ENCODE measurements around the gene CHRDL2.
"Not testable (repeated sequence)": the region's sequence is repeated elsewhere in the genome, so short reads cannot be mapped to it uniquely, and the experiment has no call there.

The CHRDL2 gene

GRCh38 chr11:74731301-74732094 lies at the start of gene CHRDL2:
CHRDL2 (minus strand) TSS chr11:74731426; CDS start chr11:74730888, 538 bp downstream.
- DNase-seq, result no peak

GRCh38 chr11:74780248-74781005 lies 49.2 kb upstream of the CHRDL2 start:
- DNase-seq, result no peak

GRCh38 chr11:74778581-74778980 lies 47.4 kb upstream of the CHRDL2 start:
- DNase-seq, result no peak

GRCh38 chr11:74777877-74778276 lies 46.7 kb upstream of the CHRDL2 start:
- DNase-seq, result no peak

GRCh38 chr11:74777038-74777437 lies 45.8 kb upstream of the CHRDL2 start:
- no peak for DNase-seq

- DNase-seq, result no peak
Measured at GRCh38 chr11:74776546-74776945, 45.3 kb upstream of the CHRDL2 start.

GRCh38 chr11:74775762-74776161 lies 44.5 kb upstream of the CHRDL2 start:
- no peak for DNase-seq

- DNase-seq, result no peak
Measured at GRCh38 chr11:74773476-74773875, 42.2 kb upstream of the CHRDL2 start.

GRCh38 chr11:74771139-74771538 lies 39.9 kb upstream of the CHRDL2 start:
- DNase-seq, result no peak

GRCh38 chr11:74770456-74770855 lies 39.2 kb upstream of the CHRDL2 start:
- no peak for DNase-seq

GRCh38 chr11:74769055-74769707 lies 38.0 kb upstream of the CHRDL2 start:
- no peak for DNase-seq

- not testable (repeated sequence) for DNase-seq
Measured at GRCh38 chr11:74768172-74768651, 37.0 kb upstream of the CHRDL2 start.

- DNase-seq, result no peak
Measured at GRCh38 chr11:74766905-74767304, 35.7 kb upstream of the CHRDL2 start.

- DNase-seq, result no peak
Measured at GRCh38 chr11:74756571-74756970, 25.3 kb upstream of the CHRDL2 start.

GRCh38 chr11:74755395-74755995 lies 24.3 kb upstream of the CHRDL2 start:
- DNase-seq, result no peak

GRCh38 chr11:74754507-74755252 lies 23.5 kb upstream of the CHRDL2 start:
- no peak for DNase-seq

- DNase-seq, result no peak
Measured at GRCh38 chr11:74751303-74751702, 20.1 kb upstream of the CHRDL2 start.

- DNase-seq, result not testable (repeated sequence)
Measured at GRCh38 chr11:74750598-74750997, 19.4 kb upstream of the CHRDL2 start.

- no peak for DNase-seq
Measured at GRCh38 chr11:74749965-74750296, 18.7 kb upstream of the CHRDL2 start.

- peak; percentile 21 for DNase-seq
Measured at GRCh38 chr11:74749127-74749964, 18.1 kb upstream of the CHRDL2 start.

All from NCI-H1436 (cell line).